Activated CD4-positive, alpha-beta T cell treated with anti-CD3 and anti-CD28 coated beads for 4 hours (primary cell): ENCODE data around the gene GPSM1.

ENCODE experiments used
- DNase-seq, 2 donors: peaks; one replicate each; pipeline ENCODE4 v3.0.0-alpha.2; 2020

Gene GPSM1

DNA sequence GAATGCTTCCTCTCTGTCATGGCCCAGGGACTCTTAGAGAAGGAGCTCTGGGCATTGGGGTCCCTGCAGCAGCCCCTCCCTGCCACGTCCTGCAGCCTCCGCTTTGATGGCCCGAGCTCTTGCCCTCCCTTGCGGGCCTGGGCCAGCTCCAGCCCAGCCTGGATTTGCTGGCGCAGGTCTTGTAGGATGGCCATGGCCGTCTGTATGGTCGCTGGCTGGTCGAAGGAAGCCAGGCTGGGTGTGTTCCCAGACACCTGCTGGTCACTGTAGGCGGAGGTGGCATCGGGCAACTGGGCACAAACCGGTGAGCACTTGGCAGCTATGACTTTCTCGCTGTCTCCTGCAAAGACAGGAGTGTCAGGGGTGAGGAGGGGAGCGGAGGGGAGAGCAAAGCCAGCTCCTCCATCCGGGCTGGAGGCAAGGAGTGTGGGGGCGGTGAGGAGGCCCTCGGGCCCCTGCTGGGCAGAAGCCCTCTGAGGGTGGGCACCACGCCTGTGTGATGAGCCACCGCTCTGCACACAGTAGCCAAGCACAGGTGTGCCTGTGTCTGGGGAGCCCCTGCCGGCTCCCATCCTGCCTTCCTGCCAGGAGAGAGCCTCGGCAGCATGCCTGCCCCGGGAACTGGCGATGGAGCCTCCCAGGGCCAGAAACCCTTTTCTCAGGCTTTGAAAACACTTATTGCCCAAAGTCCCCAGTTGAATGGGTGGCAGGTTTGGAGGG lies 35.9 kb upstream of the GPSM1 start:
- no peak for DNase-seq

DNA sequence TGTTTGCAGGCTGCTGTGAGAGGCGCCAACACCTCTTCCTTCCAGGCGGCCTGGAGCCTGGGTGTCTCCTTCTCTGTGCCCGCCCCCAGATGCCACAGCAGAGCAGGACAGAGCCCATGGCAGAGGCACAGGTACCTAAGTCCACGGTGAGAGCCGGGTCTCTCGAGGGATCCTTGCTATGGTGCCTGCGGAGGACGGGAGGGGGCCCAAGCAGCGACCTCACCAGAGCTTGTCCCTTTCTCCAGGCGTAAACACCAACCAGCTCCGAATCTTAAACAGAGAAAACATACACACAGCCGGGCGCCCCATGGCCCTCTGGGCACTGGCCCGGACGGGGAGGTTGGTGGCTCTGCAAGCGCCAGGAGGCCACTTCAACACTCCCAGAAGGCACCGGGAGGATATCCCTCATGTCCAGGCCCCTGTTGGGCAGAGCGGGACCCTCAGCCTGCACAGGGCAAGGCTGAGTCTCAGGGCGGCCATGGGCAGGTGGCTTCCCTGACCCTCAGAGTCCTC lies 35.3 kb upstream of the GPSM1 start:
- DNase-seq, result no peak

DNA sequence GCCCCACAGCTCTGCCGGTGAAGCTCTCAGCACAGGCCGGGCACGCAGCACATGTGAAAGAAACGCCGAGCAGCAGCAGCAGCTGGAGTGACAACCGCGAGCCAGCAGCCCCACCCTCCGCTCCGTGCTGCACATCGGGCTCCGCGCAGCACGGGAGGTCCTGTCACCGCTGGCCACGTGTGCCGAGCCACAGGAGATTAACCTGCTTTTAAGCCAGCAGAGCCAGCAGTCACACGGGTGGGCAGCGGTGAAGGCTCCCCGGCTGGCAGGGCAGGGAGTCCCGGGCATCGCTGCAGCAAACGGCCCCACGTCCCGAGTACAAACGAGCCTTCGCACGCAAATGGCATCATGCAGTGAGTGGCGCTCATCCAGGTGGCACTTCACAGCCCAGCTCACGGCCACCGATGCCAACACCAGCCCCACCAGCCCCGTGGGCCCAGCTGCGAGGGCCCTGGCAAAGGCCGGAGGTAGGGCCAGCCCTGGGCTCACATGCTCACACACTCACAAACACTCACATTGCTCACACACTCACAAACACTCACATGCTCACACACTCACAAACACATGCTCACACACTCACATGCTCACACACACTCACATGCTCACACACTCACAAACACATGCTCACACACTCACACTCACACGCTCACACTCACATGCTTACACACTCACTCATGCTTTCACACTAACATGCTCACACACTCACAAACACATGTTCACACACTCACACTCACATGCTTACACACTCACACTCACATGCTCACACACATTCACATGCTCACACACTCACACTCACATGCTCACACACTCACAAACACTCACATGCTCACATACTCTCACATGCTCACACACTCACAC lies 34.5 kb upstream of the GPSM1 start:
- no peak for DNase-seq

GRCh38 chr9:136293476-136294077 lies 33.8 kb upstream of the GPSM1 start:
- no peak for DNase-seq

- DNase-seq, result no peak
Observed at GRCh38 chr9:136294437-136294836, 32.9 kb upstream of the GPSM1 start.

DNA sequence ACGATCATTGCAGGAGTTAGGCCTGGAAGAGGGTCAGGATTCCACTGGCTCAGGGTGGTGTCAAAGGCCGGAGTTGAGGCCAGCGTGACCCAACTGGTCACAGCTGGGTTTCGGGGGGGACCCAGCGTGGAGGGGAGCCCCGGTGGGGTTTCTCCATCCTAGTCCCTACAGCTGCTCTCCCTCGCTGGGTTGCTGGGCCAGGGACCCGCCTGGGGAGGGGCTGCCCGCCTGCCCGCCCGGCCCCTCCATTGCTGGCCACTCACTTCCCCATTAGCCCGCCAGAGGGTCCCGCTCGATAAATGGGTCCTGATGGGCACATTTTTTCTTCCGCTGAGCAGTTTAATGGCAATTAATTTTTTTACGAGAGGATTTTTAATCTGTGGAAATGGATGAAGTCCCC lies 32.3 kb upstream of the GPSM1 start:
- DNase-seq, result no peak

- no peak for DNase-seq
Observed at GRCh38 chr9:136295542-136296433, 31.6 kb upstream of the GPSM1 start.

GRCh38 chr9:136296434-136297015 lies 30.8 kb upstream of the GPSM1 start:
- no peak for DNase-seq

DNA sequence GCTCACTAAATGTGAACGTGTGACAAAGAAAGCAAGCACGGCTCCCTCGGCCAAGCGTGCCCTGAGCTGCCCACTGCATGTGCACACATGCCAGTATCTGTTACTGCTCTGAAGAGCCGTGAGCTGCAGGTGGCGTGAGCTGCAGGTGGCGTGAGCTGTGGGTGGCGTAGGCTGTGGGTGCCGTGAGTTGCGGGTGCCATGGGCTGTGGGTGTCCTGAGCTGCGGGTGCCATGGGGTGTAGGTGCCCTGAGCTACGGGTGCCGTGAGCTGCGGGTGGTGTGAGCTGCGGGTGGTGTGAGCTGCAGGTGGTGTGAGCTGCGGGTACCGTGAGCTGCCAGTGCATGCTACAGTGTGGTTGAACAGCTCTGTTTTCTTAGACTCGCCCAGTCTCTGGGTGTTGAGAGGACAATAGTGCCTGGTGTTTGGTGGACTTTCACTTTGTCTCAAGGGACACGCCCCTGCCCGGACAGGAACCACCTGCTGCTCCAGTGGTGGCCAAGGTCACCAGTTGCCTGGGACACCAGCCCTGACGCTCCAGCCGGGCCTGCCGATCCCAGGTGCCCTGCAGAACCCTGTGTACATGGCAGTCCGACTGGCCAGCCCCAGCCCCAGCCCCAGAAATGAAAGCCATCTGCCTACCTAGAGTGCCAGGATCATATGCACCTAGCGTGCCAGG lies 30.2 kb upstream of the GPSM1 start:
- no peak for DNase-seq

DNA sequence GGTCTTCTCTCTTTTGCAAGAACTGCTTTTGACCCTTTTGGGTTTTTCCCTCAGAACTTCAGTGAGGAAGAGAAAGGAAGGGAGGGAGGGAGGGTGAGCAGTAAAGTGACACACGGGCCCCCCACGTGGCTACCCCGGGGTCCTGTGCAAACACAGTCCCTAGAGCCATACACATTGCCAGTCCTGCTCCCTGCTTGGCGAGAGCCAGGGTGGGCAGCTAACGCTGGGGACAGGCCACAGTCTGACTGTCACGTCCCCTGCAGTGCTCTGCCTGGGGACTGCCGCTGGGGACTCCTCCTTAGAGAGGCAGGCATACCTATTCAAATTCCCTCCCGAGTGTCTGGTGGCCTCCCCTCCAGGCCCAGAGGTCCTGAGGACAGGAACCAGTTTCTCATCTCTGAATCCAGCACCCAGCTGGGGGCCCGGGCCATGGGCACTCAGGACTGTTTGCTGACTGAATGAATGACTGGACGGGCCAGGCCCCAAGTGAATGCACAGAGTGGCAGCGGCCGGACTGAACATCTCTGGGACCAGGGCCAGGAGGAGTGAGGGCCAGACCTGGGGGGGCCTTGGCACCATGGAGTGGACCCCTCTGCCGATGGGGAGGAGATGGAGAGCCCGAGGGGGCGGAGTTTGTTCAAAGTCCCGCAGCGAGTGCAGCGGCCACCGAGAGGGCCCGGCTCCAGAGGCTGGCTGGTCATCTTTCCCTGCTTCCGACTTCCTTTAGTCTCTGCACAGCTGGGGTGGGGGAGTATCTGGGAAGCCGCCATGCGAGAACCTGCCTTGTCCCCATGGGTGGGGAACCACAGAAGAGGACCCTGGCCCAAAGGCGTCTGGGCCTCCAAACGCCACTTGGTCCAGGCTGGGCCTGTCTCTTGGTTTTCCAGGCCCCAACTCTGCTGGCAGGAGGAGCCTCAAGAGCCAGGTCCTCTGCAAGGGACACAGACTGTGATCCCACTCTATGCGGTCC lies 29.3 kb upstream of the GPSM1 start:
- no peak for DNase-seq

DNA sequence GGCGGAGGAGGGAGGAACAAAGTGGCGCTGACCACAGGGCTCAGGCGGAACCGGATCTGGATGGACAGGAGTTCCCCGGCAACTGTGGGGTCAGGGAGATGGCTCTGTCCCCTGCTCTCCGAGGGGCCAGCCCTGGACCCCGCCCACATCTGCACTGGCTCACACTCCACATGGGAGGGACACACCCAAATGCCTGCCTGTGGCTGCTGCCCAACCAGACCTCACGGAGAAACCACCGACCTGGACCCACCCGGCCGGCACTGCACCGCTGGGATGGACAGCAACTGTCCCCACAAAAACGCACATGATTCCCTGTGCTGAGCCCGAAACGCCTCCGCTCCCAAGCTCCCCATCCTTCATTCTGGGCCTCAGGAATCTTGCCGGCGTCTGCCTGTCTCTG lies 28.2 kb upstream of the GPSM1 start:
- no peak for DNase-seq

DNA sequence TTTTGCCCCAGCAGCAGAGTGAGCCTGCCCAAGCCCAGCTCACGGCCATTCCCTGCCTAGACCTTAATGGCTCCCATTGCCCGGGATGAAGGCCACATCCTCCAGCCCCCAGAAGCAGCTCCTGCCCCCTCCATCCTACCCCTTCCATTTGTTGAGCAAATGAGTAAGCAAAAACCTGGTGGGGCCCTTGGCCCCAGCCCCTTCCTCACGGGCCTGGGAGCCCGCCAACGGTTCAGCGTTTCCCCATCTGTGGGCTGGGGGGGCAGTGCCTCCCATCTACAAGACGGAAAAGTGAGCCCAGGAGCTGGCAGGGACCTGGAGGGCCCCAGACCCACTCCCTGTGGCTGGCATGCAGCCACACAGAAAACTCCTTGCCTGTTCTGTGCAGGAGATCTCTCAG lies 27.8 kb upstream of the GPSM1 start:
- DNase-seq, result no peak

DNA sequence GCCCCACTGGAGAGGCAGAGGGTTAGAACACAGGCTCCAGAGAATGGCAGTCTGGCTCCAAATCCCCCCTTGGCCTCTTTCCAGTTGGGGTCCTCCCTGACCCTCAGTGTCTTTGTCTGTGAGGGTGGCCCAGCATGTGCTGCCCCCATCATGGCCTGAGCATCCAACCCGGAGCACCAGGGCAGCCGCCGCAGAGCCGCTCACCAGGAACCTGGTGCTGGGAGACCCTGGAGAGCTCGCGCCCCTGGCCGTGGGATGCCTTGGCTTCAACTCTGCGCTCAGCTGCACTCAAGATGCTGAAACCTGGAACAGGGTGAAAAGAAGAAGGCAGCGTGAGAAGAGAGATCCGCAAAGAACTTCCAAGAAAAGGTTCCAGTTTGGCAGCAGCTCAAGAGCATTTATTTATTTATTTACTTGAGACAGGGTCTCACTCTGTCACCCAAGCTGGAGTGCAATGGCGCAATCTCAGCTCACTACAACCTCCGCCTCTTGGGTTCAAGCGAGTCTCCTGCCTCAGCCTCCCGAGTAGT lies 27.3 kb upstream of the GPSM1 start:
- no peak for DNase-seq

DNA sequence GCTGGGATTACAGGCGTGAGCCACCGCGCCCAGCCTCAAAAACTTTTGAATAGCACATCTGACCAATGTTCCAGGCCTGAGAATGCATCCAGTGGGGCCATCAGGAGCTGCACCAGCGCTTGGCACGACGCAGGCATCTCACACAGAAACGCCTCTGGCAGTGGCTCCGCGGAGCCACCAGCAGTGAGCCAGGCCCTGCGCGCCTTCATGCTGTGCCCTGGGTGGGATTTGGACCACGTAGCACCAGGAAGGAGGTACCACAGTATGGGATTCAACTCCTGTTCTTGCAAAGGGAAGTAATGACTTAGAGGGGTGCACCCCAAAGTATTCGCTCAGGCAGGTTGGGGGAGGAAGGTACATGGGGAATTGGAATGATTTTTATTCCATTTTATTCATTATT lies 26.5 kb upstream of the GPSM1 start:
- no peak for DNase-seq

DNA sequence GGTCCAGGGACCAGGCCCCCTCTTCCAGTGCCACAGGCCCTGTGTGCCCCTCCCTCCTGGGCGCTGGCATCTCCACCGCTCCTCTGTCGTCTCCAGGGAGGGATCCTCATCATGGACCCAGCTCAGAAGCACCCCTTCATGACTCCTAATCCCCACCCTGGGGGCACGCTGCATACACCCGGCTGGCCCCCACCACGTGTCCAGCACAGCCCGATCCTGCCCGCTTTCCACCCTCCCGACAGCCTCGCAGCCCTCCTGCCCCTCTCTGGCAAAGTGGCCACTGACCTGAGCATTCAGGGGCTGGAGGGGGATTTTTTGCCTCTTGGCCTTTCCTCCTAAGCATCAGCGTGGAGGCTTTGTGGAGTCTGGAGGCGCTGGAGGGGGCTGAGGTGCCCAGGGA lies 24.8 kb upstream of the GPSM1 start:
- no peak for DNase-seq

DNA sequence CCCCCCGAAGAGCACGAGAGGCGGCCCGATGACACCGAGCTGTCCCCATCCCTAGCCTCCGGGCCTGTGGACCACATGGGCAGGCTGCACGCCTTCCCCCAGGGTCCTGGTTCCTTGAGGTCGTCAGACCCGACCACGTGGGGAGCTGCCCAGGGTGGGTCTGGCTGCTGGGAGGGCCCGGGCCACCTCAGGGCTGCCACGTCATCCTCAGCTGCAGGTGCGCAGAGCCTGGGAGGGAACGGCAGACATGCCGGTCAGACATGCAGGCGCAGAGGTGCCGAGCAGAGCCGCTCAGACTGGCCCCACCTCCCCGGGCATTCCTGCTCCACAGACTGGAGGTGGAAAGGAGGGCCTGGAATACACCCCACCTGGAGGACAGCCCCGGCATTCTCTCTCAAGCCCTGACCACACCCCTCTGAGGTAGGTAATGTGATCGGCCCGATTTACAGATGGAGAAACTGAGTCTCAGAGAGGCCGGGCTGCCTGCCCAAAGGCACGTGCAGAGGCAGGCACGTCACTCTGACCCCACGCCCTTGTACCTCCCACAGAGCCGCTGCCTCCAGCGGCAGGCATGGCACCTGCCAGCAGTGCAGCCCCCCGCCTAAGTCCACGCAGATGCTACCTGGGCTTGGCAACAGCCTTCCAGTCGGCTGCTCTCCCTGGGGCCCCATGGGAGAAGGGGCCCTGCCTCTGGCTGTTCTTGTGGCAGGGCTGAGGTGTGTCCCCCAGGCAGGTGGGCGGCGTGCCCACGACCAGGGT lies 24.1 kb upstream of the GPSM1 start:
- DNase-seq, result no peak

DNA sequence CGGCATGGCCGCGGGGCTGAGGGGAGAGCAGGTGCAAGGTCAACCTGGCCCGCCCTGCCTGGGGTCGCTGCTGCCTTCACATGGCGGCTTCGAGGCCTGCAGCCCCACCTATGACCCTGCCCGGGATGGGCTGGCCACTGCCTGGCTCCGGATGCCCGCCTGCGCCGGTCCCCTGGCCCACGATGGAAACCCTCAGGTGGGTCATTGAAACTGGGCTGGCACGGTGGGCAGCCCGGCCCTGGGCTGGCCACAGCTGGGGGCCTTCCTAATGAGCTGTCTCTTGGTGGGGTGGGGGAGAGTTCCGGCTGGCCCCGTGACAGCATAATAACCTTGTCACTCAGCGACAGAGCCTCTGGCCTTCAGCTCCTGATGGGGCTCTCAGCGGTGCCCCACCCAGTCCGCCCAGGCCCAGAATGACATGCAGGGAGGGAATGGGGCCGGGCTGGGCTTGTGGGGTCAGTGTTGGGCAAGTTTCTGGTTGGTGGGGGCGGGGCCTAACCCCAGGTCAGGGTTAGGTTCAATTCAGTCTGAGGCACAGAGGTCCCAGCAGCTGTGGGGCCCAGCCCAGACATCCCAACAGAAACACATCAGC lies 23.4 kb upstream of the GPSM1 start, which contains the start of gene CCDC187:
Gene CCDC187, minus strand, starts transcription at position 270 of the 592 bp plus-strand sequence. Its CDS starts 264 bp downstream, at position 6.
- DNase-seq, result no peak

DNA sequence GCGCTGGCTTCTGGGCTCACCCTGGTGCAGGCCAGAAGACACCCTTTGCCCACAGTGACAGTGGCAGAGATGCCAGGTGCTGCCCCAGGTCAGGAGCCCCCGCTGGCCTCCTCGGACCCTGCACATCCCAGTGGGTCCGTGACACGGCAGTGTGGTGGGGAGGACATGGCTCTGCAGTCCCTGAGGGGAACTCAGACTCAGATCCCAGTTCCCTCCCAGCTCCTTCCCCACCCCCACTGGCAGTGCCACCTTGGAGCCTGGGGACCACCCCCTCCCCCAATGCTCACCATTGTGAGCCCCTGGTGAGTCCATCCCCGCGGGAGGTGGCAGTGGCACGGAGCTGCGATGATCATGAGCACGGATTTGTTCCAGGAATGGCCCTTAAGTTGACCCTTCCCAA lies 22.9 kb upstream of the GPSM1 start:
- DNase-seq, result no peak

DNA sequence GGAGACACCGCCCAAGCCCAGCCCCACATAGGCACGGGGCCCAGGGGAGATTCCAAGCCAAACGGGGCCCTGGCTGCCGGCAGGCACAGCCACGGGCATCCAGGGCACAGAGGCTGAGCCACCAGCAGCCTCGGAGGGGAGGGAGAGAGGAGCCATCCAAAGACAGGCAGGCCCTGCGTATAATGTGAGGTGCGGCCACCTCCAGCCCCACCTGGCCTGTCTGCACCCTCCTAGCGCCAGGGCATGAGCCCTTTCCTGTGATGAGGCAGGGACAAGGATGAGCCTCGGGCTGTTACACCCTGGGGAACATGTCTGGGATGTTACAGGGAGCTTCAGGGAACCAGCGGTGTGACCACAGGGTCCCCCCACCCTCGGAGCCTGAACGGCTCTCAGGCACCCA lies 22.4 kb upstream of the GPSM1 start:
- no peak for DNase-seq
